Heart left ventricle (tissue), 16 donors: Measurements from ENCODE around the gene CGB3. TPM values are rescaled to one million over a fixed set of nuclear protein-coding genes. Genes with fewer than 3 reads are reported as not detected.
A peak's percentile ranks its signal among the peaks of the same experiment; 100 is the strongest.

ENCODE experiments used
- ATAC-seq, 4 donors: fragments of 200-7000 bp; cut with Tn5 transposase; one replicate each; pipeline ENCODE4 v1.9.1; 2020 to 2022; ENCODE audit warnings: moderate library complexity in 4 of 4, mild to moderate bottlenecking in 3 of 4, moderate number of reproducible peaks in 1 of 4
- DNase-seq, 5 donors: peaks; one replicate each; pipeline ENCODE4 v3.0.0-alpha.2; 2020
- H3K27ac ChIP-seq, 12 donors: fragments of 200-600 bp; sonication (generic) in 4 of 12; one replicate each; pipeline versions ENCODE4 v1.5.0 to v1.8.0; 2016 to 2022; ENCODE audit warnings: mild to moderate bottlenecking in 2 of 12
- H3K27me3 ChIP-seq, 9 donors: fragments of 200-600 bp; sonication (generic) in 2 of 9; one replicate each; pipeline versions ENCODE4 v1.5.1 to v1.8.0; 2016 to 2022; ENCODE audit warnings: mild to moderate bottlenecking in 3 of 9
- H3K36me3 ChIP-seq, 9 donors: fragments of 200-600 bp; sonication (generic) in 2 of 9; one replicate each; pipeline versions ENCODE4 v1.5.0 to v1.8.0; 2018 to 2022; ENCODE audit warnings: mild to moderate bottlenecking in 2 of 9
- H3K4me1 ChIP-seq, 12 donors: fragments of 200-600 bp; sonication (generic) in 4 of 12; one replicate each; pipeline versions ENCODE4 v1.5.0 to v1.8.0; 2016 to 2022; ENCODE audit warnings: mild to moderate bottlenecking in 3 of 12
- H3K4me3 ChIP-seq, 12 donors: fragments of 200-600 bp; sonication (generic) in 4 of 12; one replicate each; pipeline versions ENCODE4 v1.5.0 to v1.8.0; 2017 to 2022; ENCODE audit warnings: mild to moderate bottlenecking in 9 of 12, moderate library complexity in 4 of 12
- H3K9me3 ChIP-seq, 12 donors: fragments of 200-600 bp; sonication (generic) in 4 of 12; one replicate each; pipeline versions ENCODE4 v1.5.0 to v1.8.0; 2016 to 2022; ENCODE audit warnings: mild to moderate bottlenecking in 1 of 12
- CTCF ChIP-seq, 12 donors: fragments of 200-600 bp; sonication (generic) in 4 of 12; IDR thresholded peaks; one replicate each; pipeline versions ENCODE4 v1.5.0 to v1.8.0; 2018 to 2022; ENCODE audit warnings: antibody characterized with exemption in 12 of 12, mild to moderate bottlenecking in 5 of 12
- POLR2A ChIP-seq, 2 donors: fragments of 450-650 bp; IDR thresholded peaks; one replicate each; pipeline ENCODE4 v1.6.1; 2017; ENCODE audit warnings: antibody characterized with exemption in 2 of 2, mild to moderate bottlenecking in 2 of 2, moderate library complexity in 2 of 2
- WGBS, 4 donors: extraction: QIAGEN DNeasy Blood & Tissue Kit in 2 of 4; methylation state at CpG; one replicate each; pipeline versions ENCODE4 v1.1.5 to v1.1.7; 2013 to 2018; 5-methylcytosine and 5-hydroxymethylcytosine counted together
- intact Hi-C, 10 donors: fragments of 100-400 bp; cut with DNase I; formaldehyde crosslinking; loops; one replicate each; pipeline versions ENCODE4 v1.11.1 to v1.14.2; 2022
- polyA plus RNA-seq, 2 donors: library from polyadenylated mRNA; stranded (reverse); fragments of 200-250 nt; gene quantifications; one replicate each; pipeline ENCODE4 v1.2.3, GENCODE V29; 2013
- total RNA-seq, 9 donors: library from RNA; depleted of rRNA in 2 of 9; stranded (reverse); fragments of >200 nt in 2 of 9; fragmentation: NEBNext Ultra II Directional in 3 of 9; extraction: Animal tissue kit (Norgen Biotek cat#: 25700) in 3 of 9; gene quantifications; one replicate each; pipeline versions ENCODE4 v1.1.0 to v1.2.4, GENCODE V29; 2016 to 2023
- donor health status: ischemic (EF 13 %, LVEDD 7.1; RV severe dilation, severe dysfunction).
- donor health status: healthy with polysubstance abuse.
- donor health status: DM: no; HTN: yes; CAD: no.
- donor health status: DM: no; HTN: no; CAD: no.
- donor health status: ischemic (EF 25% LVEDD 6.9; RV normal size, moderate dysfunction).
- donor health status: ischemic (EF 25% LVEDD 5.7; RV mildly dilated, moderate dysfunction).
- donor health status: healthy.
- donor health status: DM: yes; HTN: yes; CAD: no.
- donor health status: ischemic (EF 35%, LVEDD 5.7; RV mildly dilated, moderate dysfunction).
- donor health status: nonischemic (EF 11% LVEDD 7.7; RV severe dilation, severe dysfunction).
- donor health status: DM: yes; HTN: yes; CAD: no.
- donor health status: PGD.
- donor health status: ischemic (EF 29% LVEDD 5.4; RV normal size, mild dysfunction).
- donor health status: nonischemic (EF 23%, LVEDD 6.1; RV moderate dilation, normal function).

The CGB3 gene
- total and polyA plus RNA-seq, 11 donors = not detected

- H3K36me3 ChIP-seq = no peaks in the 10 kb centered on the region
- intact Hi-C loops = no loop called here
- H3K9me3 ChIP-seq = no peaks in the 10 kb centered on the region
- peaks cover 0 to 22% (median 8%) of the 10 kb centered on the region in 12 donors for H3K4me1 ChIP-seq
- no peak overlapping the region for H3K4me3 ChIP-seq
- ATAC-seq (no peak), DNase-seq (no peak)
- 35 to 62% (median 50%) methylated on average over 3 of the region's 3 CpGs for WGBS, 4 donors
- no peak overlapping the region for H3K27ac ChIP-seq
- peaks cover 7 to 77% (median 29%) of the 10 kb centered on the region in 9 donors for H3K27me3 ChIP-seq
- TF ChIP-seq POLR2A (IDR thresholded peaks at IDR 0.05) = no peak
- TF ChIP-seq CTCF (IDR thresholded peaks at IDR 0.05) = no peak
Measured at GRCh38 chr19:49067554-49067953, 43.4 kb upstream of the CGB3 start.

GRCh38 chr19:49065905-49066512 is 41.9 kb upstream of the CGB3 start:
- Histone ChIP-seq H3K9me3 (no peaks in the 10 kb centered on the region), H3K4me3 (no peak overlapping the region), H3K27ac (no peak overlapping the region), H3K36me3 (no peaks in the 10 kb centered on the region), H3K4me1 (peaks cover 0 to 13% (median 6%) of the 10 kb centered on the region in 12 donors), H3K27me3 (peaks cover 0 to 79% (median 20%) of the 10 kb centered on the region in 9 donors)
- DNase-seq (no peak), ATAC-seq (peak in 1 of 4 donors; percentile 13)
- intact Hi-C loops = no loop called here
- TF ChIP-seq CTCF (IDR thresholded peaks at IDR 0.05) = no peak
- TF ChIP-seq POLR2A (IDR thresholded peaks at IDR 0.05) = no peak
- WGBS, 4 donors = 36 to 48% (median 40%) methylated on average over 13 of the region's 13 CpGs

- ATAC-seq (peak in 3 of 4 donors; percentile 19 to 48 (median 44)), DNase-seq (no peak)
- Histone ChIP-seq H3K4me1 (peaks cover 0 to 13% (median 6%) of the 10 kb centered on the region in 12 donors), H3K27ac (no peak within 1 kb of the TSS), H3K9me3 (no peaks in the 10 kb centered on the region), H3K36me3 (no peaks in the 10 kb centered on the region), H3K4me3 (peak within 1 kb of the TSS in 10 of 12 donors; percentile 3 to 44 (median 28)), H3K27me3 (peaks cover 0 to 72% (median 20%) of the 10 kb centered on the region in 9 donors)
- intact Hi-C loops = no loop called here
- no peak for TF ChIP-seq POLR2A (IDR thresholded peaks at IDR 0.05)
- no peak for TF ChIP-seq CTCF (IDR thresholded peaks at IDR 0.05)
- 4 to 13% (median 5%) methylated on average over 10 to 53 of the region's 53 CpGs for WGBS, 4 donors
Measured at GRCh38 chr19:49064768-49065611, 40.9 kb upstream of the CGB3 start, which contains the start of gene NTF4. Gene NTF4, minus strand, starts transcription at chr19:49064818. Its CDS starts 2,821 bp downstream, at chr19:49061997.

GRCh38 chr19:49064029-49064629 is 40.0 kb upstream of the CGB3 start:
- intact Hi-C loops = no loop called here
- no peak overlapping the region for H3K27ac ChIP-seq
- WGBS, 4 donors = 45 to 68% (median 52%) methylated on average over 9 to 10 of the region's 10 CpGs
- H3K4me3 ChIP-seq = no peak overlapping the region
- DNase-seq = no peak
- no peak for TF ChIP-seq CTCF (IDR thresholded peaks at IDR 0.05)
- no peak for TF ChIP-seq POLR2A (IDR thresholded peaks at IDR 0.05)
- peaks cover 0 to 13% (median 6%) of the 10 kb centered on the region in 12 donors for H3K4me1 ChIP-seq
- ATAC-seq = peak in 1 of 4 donors; percentile 14
- peaks cover 0 to 65% (median 17%) of the 10 kb centered on the region in 9 donors for H3K27me3 ChIP-seq
- H3K36me3 ChIP-seq = no peaks in the 10 kb centered on the region
- H3K9me3 ChIP-seq = no peaks in the 10 kb centered on the region
